ENCODE data around the gene SALL4. TPM values are rescaled to one million over a fixed set of nuclear protein-coding genes. Genes with fewer than 3 reads are reported as not detected.

The SALL4 gene
- total and polyA plus RNA-seq, 2 donors (not counting 1 experiment from before 2014, with no cell fraction given) = 0.15 to 1.5 TPM

DNA sequence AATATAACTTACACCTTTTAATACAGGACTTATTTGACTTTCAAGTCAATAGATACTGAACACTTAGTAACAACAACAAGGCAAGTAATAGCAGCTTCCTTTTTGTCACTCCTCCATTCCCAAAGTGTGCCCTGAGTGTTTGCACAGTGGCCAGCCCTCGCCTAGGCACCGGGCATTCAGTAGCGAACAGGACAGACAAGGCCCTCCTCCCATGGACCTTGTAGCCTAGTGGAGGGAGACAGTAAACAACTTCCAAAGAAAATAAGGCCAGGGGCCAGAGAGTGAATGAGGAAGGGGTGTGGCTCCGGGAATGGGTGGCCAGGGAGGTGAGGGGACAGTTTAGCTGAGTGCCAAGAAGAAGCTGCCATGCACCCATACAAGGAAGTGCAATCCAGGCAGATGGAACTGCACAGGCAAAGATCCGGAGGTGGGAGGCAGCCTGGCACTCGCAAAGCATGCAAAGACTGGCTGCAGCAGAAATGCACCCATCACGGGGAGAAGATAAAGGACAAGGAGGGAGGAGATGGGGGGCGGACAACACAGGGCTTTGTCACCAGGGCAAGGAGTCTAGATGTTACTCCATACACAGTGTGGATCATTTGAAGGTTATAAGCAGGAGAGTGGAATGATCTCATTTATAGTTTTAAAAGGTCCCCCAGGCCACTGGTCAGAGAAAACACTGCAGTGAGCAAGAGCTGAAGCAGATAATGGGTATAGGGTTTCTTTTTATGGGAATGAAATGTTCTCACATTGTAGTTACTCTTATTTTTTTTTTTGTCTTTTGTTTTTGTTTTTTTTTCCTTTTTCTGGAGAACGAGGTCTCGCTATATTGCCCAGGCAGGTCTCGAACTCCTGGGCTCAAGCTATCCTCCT, 66.4 kb downstream of the SALL4 start:
- Histone ChIP-seq H3K27me3 (ENCODE audit: control insufficient read depth, insufficient read depth, low read length) (no peaks in the 10 kb centered on the region), H3K4me2 (ENCODE audit: extremely low read depth, insufficient read depth, low read length) (no peak overlapping the region), H3K9ac (ENCODE audit: insufficient read depth, low read length) (no peak overlapping the region), H2AFZ (ENCODE audit: low read length) (no peak overlapping the region), H3K4me1 (ENCODE audit: control insufficient read depth, extremely low read depth, insufficient read depth, low read length) (peaks cover 5% of the 10 kb centered on the region), H4K20me1 (ENCODE audit: control insufficient read depth, extremely low read depth, insufficient read depth, low read length) (no peaks in the 10 kb centered on the region), H3K36me3 (ENCODE audit: control insufficient read depth, insufficient read depth, low read length) (no peaks in the 10 kb centered on the region), H3K79me2 (ENCODE audit: control insufficient read depth, insufficient read depth, low read length) (no peaks in the 10 kb centered on the region), H3K4me3 (replicated peaks in 1 of 4; ENCODE audit: control extremely low read depth in 1 of 4, insufficient read depth in 1 of 4, low read depth in 3 of 4, low read length in 4 of 4) (no peak overlapping the region), H3K27ac (ENCODE audit: insufficient read depth, low read length) (no peak overlapping the region), H3K9me3 (ENCODE audit: control insufficient read depth, insufficient read depth, low read depth, low read length) (no peaks in the 10 kb centered on the region)
- TF ChIP-seq CTCF (conservative IDR thresholded peaks at IDR 0.05 in 1 of 2, IDR thresholded peaks at IDR 0.05 in 1 of 2; ENCODE audit: low read depth in 1 of 2, low read length in 2 of 2) (no peak), EZH2 (IDR thresholded peaks at IDR 0.05; ENCODE audit: low read length, missing control alignments) (no peak)
- DNase-seq (ENCODE audit: low read depth in 2 of 2) = no peak

DNA sequence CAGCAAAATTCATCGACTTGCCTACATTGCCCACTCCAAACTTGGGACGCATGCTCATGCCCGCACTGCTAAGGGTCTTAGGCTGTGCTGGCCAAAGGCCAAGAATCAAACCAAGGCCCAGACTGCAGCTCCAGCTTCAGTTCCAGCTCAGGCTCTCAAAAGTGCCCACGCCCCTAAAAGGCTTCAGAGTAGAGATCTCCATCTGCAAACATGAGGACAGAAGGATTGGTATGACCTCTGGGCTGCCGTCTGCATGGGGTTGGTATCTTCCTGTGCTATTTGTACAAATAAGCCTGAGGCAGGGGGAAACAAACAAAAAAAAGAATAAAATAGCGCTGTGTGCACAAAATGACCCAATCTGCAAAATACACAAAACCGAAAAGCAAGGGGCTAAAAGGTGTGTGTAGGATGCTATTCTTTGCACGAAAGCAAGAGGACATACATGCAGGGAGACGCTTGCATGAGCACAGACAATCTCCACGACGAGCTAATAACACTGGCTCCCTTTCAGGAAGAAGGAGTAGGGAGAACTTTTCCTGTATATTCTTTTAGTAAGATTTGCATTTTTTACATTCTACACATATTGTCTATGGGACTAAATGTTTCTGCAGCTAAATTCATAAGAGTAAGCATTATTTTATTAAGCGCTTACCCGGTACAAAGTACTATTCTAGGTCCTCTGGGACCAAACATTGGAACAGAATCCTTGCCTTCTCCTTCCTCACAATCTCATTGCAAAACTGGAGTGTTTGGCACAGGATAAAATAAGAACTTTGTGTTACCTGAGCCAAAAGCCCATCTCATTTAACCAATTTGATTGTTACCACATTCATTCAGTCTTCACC, 67.2 kb downstream of the SALL4 start:
- no peak overlapping the region for H3K4me2 ChIP-seq (ENCODE audit: extremely low read depth, insufficient read depth, low read length)
- no peak overlapping the region for H3K27ac ChIP-seq (ENCODE audit: insufficient read depth, low read length)
- TF ChIP-seq CTCF (conservative IDR thresholded peaks at IDR 0.05 in 1 of 2, IDR thresholded peaks at IDR 0.05 in 1 of 2; ENCODE audit: low read depth in 1 of 2, low read length in 2 of 2) = no peak
- TF ChIP-seq EZH2 (IDR thresholded peaks at IDR 0.05; ENCODE audit: low read length, missing control alignments) = no peak
- H3K4me3 ChIP-seq (replicated peaks in 1 of 4; ENCODE audit: control extremely low read depth in 1 of 4, insufficient read depth in 1 of 4, low read depth in 3 of 4, low read length in 4 of 4) = no peak overlapping the region
- DNase-seq (ENCODE audit: low read depth in 2 of 2) = no peak
- H3K79me2 ChIP-seq (ENCODE audit: control insufficient read depth, insufficient read depth, low read length) = no peaks in the 10 kb centered on the region
- no peaks in the 10 kb centered on the region for H3K9me3 ChIP-seq (ENCODE audit: control insufficient read depth, insufficient read depth, low read depth, low read length)
- no peaks in the 10 kb centered on the region for H3K36me3 ChIP-seq (ENCODE audit: control insufficient read depth, insufficient read depth, low read length)
- no peaks in the 10 kb centered on the region for H3K27me3 ChIP-seq (ENCODE audit: control insufficient read depth, insufficient read depth, low read length)
- H4K20me1 ChIP-seq (ENCODE audit: control insufficient read depth, extremely low read depth, insufficient read depth, low read length) = no peaks in the 10 kb centered on the region
- H3K9ac ChIP-seq (ENCODE audit: insufficient read depth, low read length) = no peak overlapping the region
- H2AFZ ChIP-seq (ENCODE audit: low read length) = no peak overlapping the region
- peaks cover 5% of the 10 kb centered on the region for H3K4me1 ChIP-seq (ENCODE audit: control insufficient read depth, extremely low read depth, insufficient read depth, low read length)

DNA sequence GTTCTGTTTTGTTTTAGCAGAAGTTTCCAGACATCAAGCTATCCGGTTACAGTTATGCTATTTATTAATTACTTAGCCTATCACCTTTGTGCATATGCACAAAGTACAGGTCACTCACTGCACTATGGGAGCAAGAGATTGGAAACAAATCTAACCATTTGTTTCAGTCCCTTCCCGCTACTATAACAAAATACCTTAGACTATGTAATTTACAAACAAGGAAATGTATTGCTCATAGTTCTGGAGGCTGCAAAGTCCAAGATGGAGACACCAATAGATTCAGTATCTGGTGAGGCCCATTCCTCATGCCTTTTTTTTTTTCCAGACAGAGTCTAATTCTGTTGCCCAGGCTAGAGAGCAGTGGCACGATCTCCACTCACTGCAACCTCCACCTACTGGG, 69.3 kb downstream of the SALL4 start:
- Histone ChIP-seq H3K4me1 (ENCODE audit: control insufficient read depth, extremely low read depth, insufficient read depth, low read length) (peaks cover 5% of the 10 kb centered on the region), H3K9ac (ENCODE audit: insufficient read depth, low read length) (no peak overlapping the region), H3K4me3 (replicated peaks in 1 of 4; ENCODE audit: control extremely low read depth in 1 of 4, insufficient read depth in 1 of 4, low read depth in 3 of 4, low read length in 4 of 4) (no peak overlapping the region), H3K27me3 (ENCODE audit: control insufficient read depth, insufficient read depth, low read length) (no peaks in the 10 kb centered on the region), H3K9me3 (ENCODE audit: control insufficient read depth, insufficient read depth, low read depth, low read length) (no peaks in the 10 kb centered on the region), H3K27ac (ENCODE audit: insufficient read depth, low read length) (no peak overlapping the region), H2AFZ (ENCODE audit: low read length) (no peak overlapping the region), H3K79me2 (ENCODE audit: control insufficient read depth, insufficient read depth, low read length) (no peaks in the 10 kb centered on the region), H3K36me3 (ENCODE audit: control insufficient read depth, insufficient read depth, low read length) (no peaks in the 10 kb centered on the region), H4K20me1 (ENCODE audit: control insufficient read depth, extremely low read depth, insufficient read depth, low read length) (no peaks in the 10 kb centered on the region), H3K4me2 (ENCODE audit: extremely low read depth, insufficient read depth, low read length) (no peak overlapping the region)
- DNase-seq (ENCODE audit: low read depth in 2 of 2) = no peak
- TF ChIP-seq CTCF (conservative IDR thresholded peaks at IDR 0.05 in 1 of 2, IDR thresholded peaks at IDR 0.05 in 1 of 2; ENCODE audit: low read depth in 1 of 2, low read length in 2 of 2) = no peak
- no peak for TF ChIP-seq EZH2 (IDR thresholded peaks at IDR 0.05; ENCODE audit: low read length, missing control alignments)
